HUES64 (cell line): ENCODE data around the gene PBX2.

Experiments
- H3K27ac ChIP-seq: 2 replicates; pipeline ENCODE4 v1.7.0; 2013; ENCODE audit warnings: low read depth, low read length, inconsistent platforms
- H3K27me3 ChIP-seq: 2 replicates; pipeline ENCODE4 v1.6.1; 2013; ENCODE audit warnings: mild to moderate bottlenecking, low read length; ENCODE audit not compliant: insufficient read depth
- H3K36me3 ChIP-seq: 2 replicates; pipeline ENCODE4 v1.6.1; 2013; ENCODE audit warnings: mild to moderate bottlenecking, low read length; ENCODE audit not compliant: insufficient read depth
- H3K4me1 ChIP-seq: 2 replicates; pipeline ENCODE4 v1.6.1; 2013; ENCODE audit warnings: mild to moderate bottlenecking, low read length, moderate library complexity; ENCODE audit not compliant: insufficient read depth
- H3K4me3 ChIP-seq: 2 replicates; pipeline ENCODE4 v1.5.1; 2013; ENCODE audit warnings: mild to moderate bottlenecking, low read length, moderate library complexity
- H3K9ac ChIP-seq: 2 replicates; pipeline ENCODE4 v1.6.1; 2013; ENCODE audit warnings: mild to moderate bottlenecking, low read depth, low read length
- H3K9me3 ChIP-seq: 2 replicates; pipeline ENCODE4 v1.6.1; 2013; ENCODE audit warnings: low read depth, low read length; ENCODE audit not compliant: insufficient read depth
- WGBS: fragments of 150-250, 120-280 bp; methylation state at CpG from one replicate; pipeline ENCODE4 v1.1.7; 2013; ENCODE audit warnings: missing lambda C conversion rate; 5-methylcytosine and 5-hydroxymethylcytosine counted together

Gene PBX2

GRCh38 chr6:32152769-32153563 lies 37.0 kb downstream of the PBX2 start:
- peak overlapping the region; percentile 87 for H3K9ac ChIP-seq
- H3K4me3 ChIP-seq = peak overlapping the region; percentile 92

GRCh38 chr6:32151863-32152768 lies 37.9 kb downstream of the PBX2 start, which contains the start of gene PRRT1:
Gene PRRT1 (minus strand): TSS chr6:32151939. CDS start chr6:32151827, 112 bp downstream.
- H3K27me3 ChIP-seq = peaks cover 24% of the 10 kb centered on the region
- WGBS = 10% methylated on average over 9 of the region's 24 CpGs
- H3K36me3 ChIP-seq = peaks cover 13% of the 10 kb centered on the region
- peak within 1 kb of the TSS; percentile 92 for H3K4me3 ChIP-seq
- H3K4me1 ChIP-seq = peaks cover 8% of the 10 kb centered on the region
- H3K27ac ChIP-seq = peak within 1 kb of the TSS; percentile 92; the same call in 1 of the 2 replicates
- H3K9ac ChIP-seq = peak within 1 kb of the TSS; percentile 87; the same call in 1 of the 2 replicates
- H3K9me3 ChIP-seq = no peaks in the 10 kb centered on the region

More at GRCh38 chr6:32152769-32153563, 37.0 kb downstream of the PBX2 start:
- peak overlapping the region; percentile 92 for H3K27ac ChIP-seq
- 2% methylated on average over 32 of the region's 35 CpGs for WGBS
- H3K9me3 ChIP-seq = no peaks in the 10 kb centered on the region
- peaks cover 24% of the 10 kb centered on the region for H3K27me3 ChIP-seq
- peaks cover 22% of the 10 kb centered on the region for H3K36me3 ChIP-seq
- H3K4me1 ChIP-seq = peaks cover 8% of the 10 kb centered on the region

GRCh38 chr6:32151181-32151862 lies 38.7 kb downstream of the PBX2 start:
- H3K4me3 ChIP-seq = no peak overlapping the region; the same call in none of the 2 replicates
- peaks cover 14% of the 10 kb centered on the region for H3K4me1 ChIP-seq
- peaks cover 5% of the 10 kb centered on the region for H3K36me3 ChIP-seq
- H3K27me3 ChIP-seq = peaks cover 24% of the 10 kb centered on the region
- H3K27ac ChIP-seq = no peak overlapping the region
- no peaks in the 10 kb centered on the region for H3K9me3 ChIP-seq
- no peak overlapping the region for H3K9ac ChIP-seq
- WGBS = 34% methylated on average over 8 of the region's 8 CpGs

GRCh38 chr6:32149932-32150870 lies 39.8 kb downstream of the PBX2 start:
- Histone ChIP-seq H3K9ac (no peak overlapping the region), H3K27me3 (peaks cover 24% of the 10 kb centered on the region), H3K27ac (no peak overlapping the region), H3K4me1 (peaks cover 19% of the 10 kb centered on the region), H3K4me3 (peak overlapping the region; percentile 47), H3K9me3 (no peaks in the 10 kb centered on the region), H3K36me3 (no peaks in the 10 kb centered on the region)
- WGBS = 52% methylated on average over 55 of the region's 55 CpGs

- Histone ChIP-seq H3K27ac (no peak overlapping the region), H3K9ac (no peak overlapping the region), H3K27me3 (peaks cover 24% of the 10 kb centered on the region), H3K36me3 (no peaks in the 10 kb centered on the region), H3K4me3 (no peak overlapping the region), H3K4me1 (peaks cover 19% of the 10 kb centered on the region), H3K9me3 (no peaks in the 10 kb centered on the region)
- WGBS = 95% methylated on average over 47 of the region's 47 CpGs
These were observed 40.8 kb downstream of the PBX2 start for GRCh38 chr6:32149092-32149755.

GRCh38 chr6:32148289-32149091 lies 41.5 kb downstream of the PBX2 start:
- Histone ChIP-seq H3K4me1 (peaks cover 19% of the 10 kb centered on the region), H3K36me3 (no peaks in the 10 kb centered on the region), H3K4me3 (peak overlapping the region; percentile 31; the same call in 1 of the 2 replicates), H3K27ac (no peak overlapping the region), H3K27me3 (peaks cover 24% of the 10 kb centered on the region), H3K9me3 (no peaks in the 10 kb centered on the region), H3K9ac (no peak overlapping the region)
- WGBS = 89% methylated on average over 38 of the region's 39 CpGs

- peaks cover 18% of the 10 kb centered on the region for H3K4me1 ChIP-seq
- H3K9ac ChIP-seq = no peak overlapping the region
- WGBS = 98% methylated on average over 4 of the region's 4 CpGs
- H3K4me3 ChIP-seq = no peak overlapping the region
- no peaks in the 10 kb centered on the region for H3K9me3 ChIP-seq
- peaks cover 24% of the 10 kb centered on the region for H3K27me3 ChIP-seq
- H3K36me3 ChIP-seq = no peaks in the 10 kb centered on the region
- H3K27ac ChIP-seq = no peak overlapping the region
These were observed 42.4 kb downstream of the PBX2 start for GRCh38 chr6:32147401-32148132.

- Histone ChIP-seq H3K9ac (peak overlapping the region; percentile 24; the same call in 1 of the 2 replicates), H3K36me3 (no peaks in the 10 kb centered on the region), H3K27ac (no peak overlapping the region), H3K4me3 (no peak overlapping the region; the same call in 1 of the 2 replicates), H3K9me3 (no peaks in the 10 kb centered on the region), H3K27me3 (peaks cover 17% of the 10 kb centered on the region), H3K4me1 (peaks cover 11% of the 10 kb centered on the region; the same call in 1 of the 2 replicates)
- WGBS = 39% methylated on average over 4 of the region's 4 CpGs
These were observed 43.3 kb downstream of the PBX2 start for GRCh38 chr6:32146687-32147086.
